ENCODE data around the gene POC1B. TPM values are rescaled to one million over a fixed set of nuclear protein-coding genes. Genes with fewer than 3 reads are reported as not detected.

The POC1B gene
- total RNA-seq, 4 donors from 2014 or later = 17.9 to 34.8 (median 23.6) TPM

GRCh38 chr12:89448526-89448925, 77.3 kb downstream of the POC1B start:
- DNase-seq (ENCODE audit: low spot score) (no peak), ATAC-seq (ENCODE audit: low FRiP score) (no peak)
- TF ChIP-seq, protein P1, sequence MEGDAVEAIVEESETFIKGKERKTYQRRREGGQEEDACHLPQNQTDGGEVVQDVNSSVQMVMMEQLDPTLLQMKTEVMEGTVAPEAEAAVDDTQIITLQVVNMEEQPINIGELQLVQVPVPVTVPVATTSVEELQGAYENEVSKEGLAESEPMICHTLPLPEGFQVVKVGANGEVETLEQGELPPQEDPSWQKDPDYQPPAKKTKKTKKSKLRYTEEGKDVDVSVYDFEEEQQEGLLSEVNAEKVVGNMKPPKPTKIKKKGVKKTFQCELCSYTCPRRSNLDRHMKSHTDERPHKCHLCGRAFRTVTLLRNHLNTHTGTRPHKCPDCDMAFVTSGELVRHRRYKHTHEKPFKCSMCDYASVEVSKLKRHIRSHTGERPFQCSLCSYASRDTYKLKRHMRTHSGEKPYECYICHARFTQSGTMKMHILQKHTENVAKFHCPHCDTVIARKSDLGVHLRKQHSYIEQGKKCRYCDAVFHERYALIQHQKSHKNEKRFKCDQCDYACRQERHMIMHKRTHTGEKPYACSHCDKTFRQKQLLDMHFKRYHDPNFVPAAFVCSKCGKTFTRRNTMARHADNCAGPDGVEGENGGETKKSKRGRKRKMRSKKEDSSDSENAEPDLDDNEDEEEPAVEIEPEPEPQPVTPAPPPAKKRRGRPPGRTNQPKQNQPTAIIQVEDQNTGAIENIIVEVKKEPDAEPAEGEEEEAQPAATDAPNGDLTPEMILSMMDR (IDR thresholded peaks at IDR 0.05) = no peak

DNA sequence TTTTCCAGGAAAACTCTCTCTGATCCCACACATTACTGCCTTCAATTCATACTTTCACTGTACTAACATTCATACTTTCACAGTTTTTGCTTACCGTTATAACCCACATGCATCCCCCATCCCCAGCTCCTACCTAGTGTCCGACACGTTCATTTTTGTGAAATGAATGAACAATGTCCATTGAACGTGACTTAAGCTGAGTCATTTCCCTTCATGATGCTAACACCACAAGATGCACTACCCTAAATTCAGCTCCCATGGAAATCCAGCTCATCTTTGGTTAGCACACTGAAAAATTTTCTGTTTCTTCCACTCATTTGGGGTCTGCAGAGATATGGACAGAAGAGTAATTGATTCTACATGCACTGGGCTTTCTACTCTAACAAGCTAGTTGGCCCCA, 85.9 kb downstream of the POC1B start:
- TF ChIP-seq, protein P1 (IDR thresholded peaks at IDR 0.05) = no peak
- no peak for ATAC-seq (ENCODE audit: low FRiP score)
- DNase-seq (ENCODE audit: low spot score) = no peak

GRCh38 chr12:89437231-89437630, 88.6 kb downstream of the POC1B start:
- no peak for ATAC-seq (ENCODE audit: low FRiP score)
- TF ChIP-seq, protein P1 (IDR thresholded peaks at IDR 0.05) = no peak
- DNase-seq (ENCODE audit: low spot score) = no peak

- no peak for ATAC-seq (ENCODE audit: low FRiP score)
- no peak for DNase-seq (ENCODE audit: low spot score)
- TF ChIP-seq, protein P1 (IDR thresholded peaks at IDR 0.05) = no peak
These were observed 89.8 kb downstream of the POC1B start for GRCh38 chr12:89436062-89436461.

DNA sequence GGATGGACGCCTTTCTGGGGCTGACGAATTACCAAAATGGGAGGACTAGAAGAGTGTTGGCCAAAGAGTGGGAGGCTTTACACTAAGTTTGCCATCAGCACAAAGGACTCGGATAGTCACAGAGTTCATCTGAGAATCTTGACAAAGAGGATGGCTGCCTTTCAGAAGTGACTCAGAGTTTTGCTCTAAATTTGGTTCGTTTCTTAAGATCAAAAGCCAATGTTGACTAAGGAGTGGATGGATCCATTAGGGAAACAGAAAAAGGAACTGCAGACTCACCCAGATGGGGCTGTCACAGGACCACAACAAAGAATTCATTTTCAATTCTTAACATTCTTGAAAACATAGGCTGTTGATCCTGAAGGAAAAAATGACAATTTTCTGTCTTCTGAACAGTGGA, 92.2 kb downstream of the POC1B start:
- ATAC-seq (ENCODE audit: low FRiP score) = no peak
- TF ChIP-seq, protein P1 (IDR thresholded peaks at IDR 0.05) = no peak
- no peak for DNase-seq (ENCODE audit: low spot score)

GRCh38 chr12:89432396-89432795, 93.5 kb downstream of the POC1B start:
- TF ChIP-seq, protein P1 (IDR thresholded peaks at IDR 0.05) = no peak
- no peak for DNase-seq (ENCODE audit: low spot score)
- no peak for ATAC-seq (ENCODE audit: low FRiP score)

DNA sequence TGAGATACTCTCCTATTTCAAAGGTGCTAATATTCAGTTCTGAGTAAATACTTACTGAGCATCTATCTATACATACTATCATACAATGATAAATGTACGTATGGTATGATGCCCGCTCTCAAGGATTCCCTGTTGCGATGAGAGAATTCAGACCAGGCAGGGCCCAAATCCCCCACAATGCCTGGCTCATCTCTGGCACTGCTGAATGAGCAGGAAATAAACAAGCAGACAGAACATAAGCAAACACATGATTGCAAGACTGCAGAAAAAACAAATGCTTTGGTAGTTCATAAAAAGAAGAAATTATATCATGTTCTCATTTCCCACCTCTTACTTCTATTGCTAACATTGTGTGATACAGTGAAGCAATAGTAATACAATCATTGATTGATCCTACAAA, 96.3 kb downstream of the POC1B start:
- no peak for ATAC-seq (ENCODE audit: low FRiP score)
- TF ChIP-seq, protein P1 (IDR thresholded peaks at IDR 0.05) = no peak
- DNase-seq (ENCODE audit: low spot score) = no peak
